ENCODE results near the gene SLC2A10. TPM values are rescaled to one million over a fixed set of nuclear protein-coding genes. Genes with fewer than 3 reads are reported as not detected.

SLC2A10 gene
- total RNA-seq, 1 donor from 2014 or later: 19.4 TPM

GRCh38 chr20:46725186-46726165 is 16.0 kb downstream of the SLC2A10 start:
- no peaks in the 10 kb centered on the region for H3K9me3 Mint-ChIP-seq (ENCODE audit: unreplicated experiment)
- TF ChIP-seq CTCF (IDR thresholded peaks at IDR 0.05; ENCODE audit: unreplicated experiment): no peak
- no peak overlapping the region for H3K4me3 Mint-ChIP-seq (ENCODE audit: unreplicated experiment)
- H3K36me3 Mint-ChIP-seq (ENCODE audit: low read depth, unreplicated experiment): peaks cover 21% of the 10 kb centered on the region
- peaks cover 3% of the 10 kb centered on the region for H3K4me1 Mint-ChIP-seq (ENCODE audit: unreplicated experiment)
- peaks cover 4% of the 10 kb centered on the region for H3K27me3 Mint-ChIP-seq (ENCODE audit: unreplicated experiment)
- H3K27ac Mint-ChIP-seq (ENCODE audit: unreplicated experiment): no peak overlapping the region
- DNase-seq (ENCODE audit: low spot score): no peak

- H3K36me3 Mint-ChIP-seq (ENCODE audit: low read depth, unreplicated experiment): peaks cover 27% of the 10 kb centered on the region
- H3K9me3 Mint-ChIP-seq (ENCODE audit: unreplicated experiment): no peaks in the 10 kb centered on the region
- DNase-seq (ENCODE audit: low spot score): no peak
- H3K4me3 Mint-ChIP-seq (ENCODE audit: unreplicated experiment): no peak overlapping the region
- no peak overlapping the region for H3K27ac Mint-ChIP-seq (ENCODE audit: unreplicated experiment)
- peaks cover 4% of the 10 kb centered on the region for H3K27me3 Mint-ChIP-seq (ENCODE audit: unreplicated experiment)
- no peak for TF ChIP-seq CTCF (IDR thresholded peaks at IDR 0.05; ENCODE audit: unreplicated experiment)
- H3K4me1 Mint-ChIP-seq (ENCODE audit: unreplicated experiment): no peaks in the 10 kb centered on the region
Observed at GRCh38 chr20:46731770-46732169, 22.3 kb downstream of the SLC2A10 start.

GRCh38 chr20:46735436-46735835 is 26.0 kb downstream of the SLC2A10 start:
- no peak for TF ChIP-seq CTCF (IDR thresholded peaks at IDR 0.05; ENCODE audit: unreplicated experiment)
- no peak for DNase-seq (ENCODE audit: low spot score)
- Mint-ChIP-seq H3K9me3 (ENCODE audit: unreplicated experiment) (no peaks in the 10 kb centered on the region), H3K27ac (ENCODE audit: unreplicated experiment) (no peak overlapping the region), H3K4me1 (ENCODE audit: unreplicated experiment) (no peaks in the 10 kb centered on the region), H3K36me3 (ENCODE audit: low read depth, unreplicated experiment) (peaks cover 18% of the 10 kb centered on the region), H3K27me3 (ENCODE audit: unreplicated experiment) (no peaks in the 10 kb centered on the region), H3K4me3 (ENCODE audit: unreplicated experiment) (no peak overlapping the region)

- no peak overlapping the region for H3K27ac Mint-ChIP-seq (ENCODE audit: unreplicated experiment)
- DNase-seq (ENCODE audit: low spot score): no peak
Observed at GRCh38 chr20:46739431-46740213, 30.2 kb downstream of the SLC2A10 start.

More at GRCh38 chr20:46739431-46740213, 30.2 kb downstream of the SLC2A10 start:
- H3K4me3 Mint-ChIP-seq (ENCODE audit: unreplicated experiment): no peak overlapping the region
- no peak for TF ChIP-seq CTCF (IDR thresholded peaks at IDR 0.05; ENCODE audit: unreplicated experiment)
- H3K36me3 Mint-ChIP-seq (ENCODE audit: low read depth, unreplicated experiment): no peaks in the 10 kb centered on the region
- H3K4me1 Mint-ChIP-seq (ENCODE audit: unreplicated experiment): no peaks in the 10 kb centered on the region
- peaks cover 4% of the 10 kb centered on the region for H3K27me3 Mint-ChIP-seq (ENCODE audit: unreplicated experiment)
- no peaks in the 10 kb centered on the region for H3K9me3 Mint-ChIP-seq (ENCODE audit: unreplicated experiment)

All from endothelial cell (in vitro differentiated cells).